Measurements from ENCODE around the gene TNIK.

DNA sequence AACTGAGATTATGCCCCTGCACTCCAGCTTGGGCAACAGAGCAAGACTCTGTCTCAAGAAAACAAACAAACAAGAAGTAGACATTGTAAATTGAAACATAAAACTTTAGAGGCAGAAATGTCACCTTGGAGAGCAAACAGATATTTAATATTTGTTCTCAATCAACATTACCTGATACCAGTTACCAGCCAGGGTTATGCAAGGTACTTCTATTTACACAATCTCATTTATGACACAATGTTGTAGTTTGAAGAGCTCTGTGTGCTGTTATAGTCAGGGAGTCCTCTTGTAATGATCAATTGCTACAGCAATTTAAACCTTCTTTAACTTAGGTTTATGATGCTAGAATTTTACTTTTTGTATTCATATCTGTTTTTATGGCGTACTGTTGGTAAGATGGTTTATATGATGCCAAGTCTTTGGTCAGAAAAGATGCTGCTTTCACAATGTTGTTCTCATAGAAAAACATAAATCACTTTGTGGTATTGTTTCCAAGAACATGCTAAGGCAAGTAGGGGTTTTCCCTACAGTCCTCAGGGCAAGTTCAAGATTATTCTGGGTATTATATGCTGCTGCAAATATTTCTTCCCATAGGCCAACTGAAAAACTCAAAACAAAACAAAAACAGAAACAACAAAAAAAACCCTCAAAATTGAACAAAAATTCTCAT, 173.5 kb downstream of the TNIK start:
- TF ChIP-seq, protein P1, sequence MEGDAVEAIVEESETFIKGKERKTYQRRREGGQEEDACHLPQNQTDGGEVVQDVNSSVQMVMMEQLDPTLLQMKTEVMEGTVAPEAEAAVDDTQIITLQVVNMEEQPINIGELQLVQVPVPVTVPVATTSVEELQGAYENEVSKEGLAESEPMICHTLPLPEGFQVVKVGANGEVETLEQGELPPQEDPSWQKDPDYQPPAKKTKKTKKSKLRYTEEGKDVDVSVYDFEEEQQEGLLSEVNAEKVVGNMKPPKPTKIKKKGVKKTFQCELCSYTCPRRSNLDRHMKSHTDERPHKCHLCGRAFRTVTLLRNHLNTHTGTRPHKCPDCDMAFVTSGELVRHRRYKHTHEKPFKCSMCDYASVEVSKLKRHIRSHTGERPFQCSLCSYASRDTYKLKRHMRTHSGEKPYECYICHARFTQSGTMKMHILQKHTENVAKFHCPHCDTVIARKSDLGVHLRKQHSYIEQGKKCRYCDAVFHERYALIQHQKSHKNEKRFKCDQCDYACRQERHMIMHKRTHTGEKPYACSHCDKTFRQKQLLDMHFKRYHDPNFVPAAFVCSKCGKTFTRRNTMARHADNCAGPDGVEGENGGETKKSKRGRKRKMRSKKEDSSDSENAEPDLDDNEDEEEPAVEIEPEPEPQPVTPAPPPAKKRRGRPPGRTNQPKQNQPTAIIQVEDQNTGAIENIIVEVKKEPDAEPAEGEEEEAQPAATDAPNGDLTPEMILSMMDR (IDR thresholded peaks at IDR 0.05; ENCODE audit: low read depth, low read length), result no peak
- no peak for TF ChIP-seq EZH2phosphoT487 (IDR thresholded peaks at IDR 0.05; ENCODE audit: low read depth)
